ENCODE data around the gene ATP5F1A. TPM values are rescaled to one million over a fixed set of nuclear protein-coding genes. Genes with fewer than 3 reads are reported as not detected.

The ATP5F1A gene
- total and polyA plus RNA-seq, 8 donors = 89.3 to 223 (median 198) TPM

DNA sequence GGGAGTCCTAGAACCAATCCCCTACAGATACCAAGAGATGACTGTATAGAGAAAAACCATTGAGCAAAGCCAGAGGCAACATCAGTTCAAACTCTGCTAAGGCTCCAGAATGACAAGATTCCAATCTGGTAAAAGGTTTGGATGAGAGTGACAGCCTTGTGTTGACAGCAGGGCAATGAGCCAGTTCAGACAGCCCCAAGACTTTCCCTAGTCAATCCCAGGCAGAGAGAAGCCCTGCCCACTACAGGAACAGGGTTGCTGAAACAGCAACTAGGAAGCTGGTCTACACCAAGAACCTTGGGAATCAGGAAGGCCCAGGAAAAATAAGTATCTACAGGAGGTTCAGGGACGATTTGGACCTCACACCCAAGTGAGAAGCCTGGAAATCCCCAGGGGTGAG lies 29.3 kb downstream of the ATP5F1A start:
- DNase-seq = no peak
- TF ChIP-seq, protein P1, sequence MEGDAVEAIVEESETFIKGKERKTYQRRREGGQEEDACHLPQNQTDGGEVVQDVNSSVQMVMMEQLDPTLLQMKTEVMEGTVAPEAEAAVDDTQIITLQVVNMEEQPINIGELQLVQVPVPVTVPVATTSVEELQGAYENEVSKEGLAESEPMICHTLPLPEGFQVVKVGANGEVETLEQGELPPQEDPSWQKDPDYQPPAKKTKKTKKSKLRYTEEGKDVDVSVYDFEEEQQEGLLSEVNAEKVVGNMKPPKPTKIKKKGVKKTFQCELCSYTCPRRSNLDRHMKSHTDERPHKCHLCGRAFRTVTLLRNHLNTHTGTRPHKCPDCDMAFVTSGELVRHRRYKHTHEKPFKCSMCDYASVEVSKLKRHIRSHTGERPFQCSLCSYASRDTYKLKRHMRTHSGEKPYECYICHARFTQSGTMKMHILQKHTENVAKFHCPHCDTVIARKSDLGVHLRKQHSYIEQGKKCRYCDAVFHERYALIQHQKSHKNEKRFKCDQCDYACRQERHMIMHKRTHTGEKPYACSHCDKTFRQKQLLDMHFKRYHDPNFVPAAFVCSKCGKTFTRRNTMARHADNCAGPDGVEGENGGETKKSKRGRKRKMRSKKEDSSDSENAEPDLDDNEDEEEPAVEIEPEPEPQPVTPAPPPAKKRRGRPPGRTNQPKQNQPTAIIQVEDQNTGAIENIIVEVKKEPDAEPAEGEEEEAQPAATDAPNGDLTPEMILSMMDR (IDR thresholded peaks at IDR 0.05) = no peak
- peaks cover 0 to 14% (median 0%) of the 10 kb centered on the region in 3 donors for H3K4me1 ChIP-seq
- H3K4me3 ChIP-seq = no peak overlapping the region
- peak overlapping the region in 1 of 4 donors; percentile 4 for H3K27ac ChIP-seq
- 14 to 23% methylated on average over 1 of the region's 1 CpG for WGBS, 2 donors
- intact Hi-C loops (cut with DNase I) = no loop called here
- FAIRE-seq = no peak
- no peaks in the 10 kb centered on the region for H3K27me3 ChIP-seq
- H3K9me3 ChIP-seq = no peaks in the 10 kb centered on the region
- peak in 1 of 4 donors; percentile 24 for ATAC-seq
- H3K36me3 ChIP-seq = no peaks in the 10 kb centered on the region

DNA sequence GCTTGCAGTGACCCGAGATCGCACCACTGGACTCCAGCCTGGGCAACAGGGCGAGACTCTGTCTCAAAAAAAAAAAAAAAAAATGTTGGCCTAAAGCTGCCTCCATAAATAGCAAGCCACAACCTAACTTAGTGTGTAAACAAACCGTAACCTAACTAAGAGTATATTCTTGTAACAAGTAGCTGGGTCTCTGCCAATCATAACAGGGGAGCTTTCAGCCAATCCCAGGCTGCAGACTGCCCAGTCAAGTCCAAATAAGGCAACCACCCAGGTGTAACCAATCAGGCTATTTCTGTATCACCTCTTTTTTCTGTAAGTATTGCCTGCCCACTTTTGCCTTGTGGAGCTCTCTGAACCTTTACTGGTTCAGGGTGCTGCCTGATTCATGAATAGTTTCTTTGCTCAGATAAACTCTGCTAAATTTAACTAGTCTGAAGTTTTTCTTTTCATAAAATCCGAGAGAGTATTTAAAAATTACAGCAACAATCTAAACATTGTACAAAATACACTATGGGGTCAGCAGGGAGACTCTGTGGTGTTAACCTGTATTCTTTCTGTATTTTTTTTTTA lies 30.6 kb downstream of the ATP5F1A start:
- TF ChIP-seq, protein P1 (IDR thresholded peaks at IDR 0.05) = no peak
- 62 to 77% methylated on average over 5 of the region's 5 CpGs for WGBS, 2 donors
- intact Hi-C loops (cut with DNase I) = no loop called here
- peak in 2 of 4 donors; percentile 50 to 58 for ATAC-seq
- peaks cover 0 to 5% (median 0%) of the 10 kb centered on the region in 3 donors for H3K4me1 ChIP-seq
- no peak for FAIRE-seq
- no peaks in the 10 kb centered on the region for H3K36me3 ChIP-seq
- peak in 1 of 6 donors; percentile 44 for DNase-seq
- H3K4me3 ChIP-seq = no peak overlapping the region
- H3K27me3 ChIP-seq = no peaks in the 10 kb centered on the region
- no peaks in the 10 kb centered on the region for H3K9me3 ChIP-seq
- H3K27ac ChIP-seq = no peak overlapping the region

DNA sequence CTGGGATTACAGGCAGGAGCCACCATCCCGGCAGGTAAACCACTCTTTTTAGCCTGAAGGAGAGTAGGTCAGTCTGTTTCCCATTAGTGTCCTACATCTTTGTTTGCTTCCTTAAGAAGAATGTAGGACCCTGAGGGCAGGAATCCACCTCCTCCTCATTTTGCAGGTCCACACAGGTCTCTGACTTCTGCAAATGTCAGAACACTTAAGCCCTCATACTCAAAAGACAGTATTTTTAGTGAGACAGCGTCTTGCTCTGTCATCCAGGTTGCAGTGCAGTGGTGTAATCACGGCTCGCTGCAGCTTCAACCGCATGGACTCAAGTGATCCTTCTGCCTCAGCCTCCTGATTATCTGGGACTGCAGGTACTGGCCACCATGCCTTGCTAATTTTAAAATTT lies 35.3 kb downstream of the ATP5F1A start:
- no peak for DNase-seq

DNA sequence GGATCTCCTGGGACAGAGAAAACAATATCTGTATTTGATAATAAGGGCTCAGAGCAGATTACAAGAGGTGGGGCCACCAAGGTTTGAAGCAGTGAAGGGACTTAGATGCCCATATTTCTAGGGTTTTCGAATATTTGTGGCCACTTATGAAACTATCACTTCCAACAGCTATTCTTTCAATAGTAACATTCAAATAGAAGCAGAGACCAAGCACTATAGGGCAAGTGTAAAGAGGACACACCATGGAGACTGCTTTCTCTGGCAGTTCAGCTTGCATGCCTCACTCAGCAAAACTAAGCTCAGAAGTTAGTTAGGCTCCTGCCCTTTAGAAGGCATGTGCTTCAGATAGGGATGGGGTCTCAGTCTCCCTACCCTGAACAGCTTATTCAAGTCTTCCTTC lies 36.3 kb downstream of the ATP5F1A start:
- H3K27ac ChIP-seq = no peak overlapping the region

More for the DNA sequence above, 35.3 kb downstream of the ATP5F1A start:
- Histone ChIP-seq H3K4me3 (no peak overlapping the region), H3K36me3 (no peaks in the 10 kb centered on the region), H3K9me3 (no peaks in the 10 kb centered on the region), H3K27ac (no peak overlapping the region), H3K4me1 (no peaks in the 10 kb centered on the region), H3K27me3 (no peaks in the 10 kb centered on the region)
- FAIRE-seq (no peak), ATAC-seq (no peak)
- 87 to 90% methylated on average over 5 of the region's 5 CpGs for WGBS, 2 donors
- intact Hi-C loops (cut with DNase I) = no loop called here
- TF ChIP-seq, protein P1 (IDR thresholded peaks at IDR 0.05) = no peak

DNA sequence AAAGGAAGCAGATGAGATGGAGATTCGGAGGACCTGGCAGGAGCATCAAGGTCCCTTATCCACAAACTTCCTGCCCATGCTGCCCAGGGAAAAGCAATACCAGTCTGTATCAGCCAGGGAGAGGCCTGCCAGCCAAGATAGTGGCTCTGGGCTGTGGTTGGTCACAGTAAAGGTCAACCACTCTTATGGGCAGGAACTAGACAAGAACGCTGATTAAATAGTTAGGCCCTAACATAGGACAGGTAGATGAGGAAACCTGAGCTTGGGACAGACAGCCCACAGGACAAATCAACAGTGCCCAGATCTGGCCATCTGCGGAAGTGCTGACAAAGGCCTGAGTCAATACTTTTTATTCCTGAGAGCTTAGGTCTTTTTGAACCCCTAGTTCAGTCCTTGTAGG lies 36.7 kb downstream of the ATP5F1A start:
- Histone ChIP-seq H3K4me3 (no peak overlapping the region), H3K36me3 (no peaks in the 10 kb centered on the region), H3K9me3 (no peaks in the 10 kb centered on the region), H3K27me3 (no peaks in the 10 kb centered on the region), H3K27ac (no peak overlapping the region), H3K4me1 (no peaks in the 10 kb centered on the region)
- no peak for FAIRE-seq
- intact Hi-C loops (cut with DNase I) = no loop called here
- TF ChIP-seq, protein P1 (IDR thresholded peaks at IDR 0.05) = no peak
- no peak for DNase-seq
- 55 to 70% methylated on average over 3 of the region's 3 CpGs for whole genome bisulfite sequencing, 2 donors
- ATAC-seq = peak; percentile 27 to 53 (median 37)

More for the DNA sequence above, 36.3 kb downstream of the ATP5F1A start:
- intact Hi-C loops (cut with DNase I) = no loop called here
- Histone ChIP-seq H3K4me3 (no peak overlapping the region), H3K27me3 (no peaks in the 10 kb centered on the region), H3K4me1 (no peaks in the 10 kb centered on the region), H3K9me3 (no peaks in the 10 kb centered on the region), H3K36me3 (no peaks in the 10 kb centered on the region)
- DNase-seq (no peak), ATAC-seq (no peak), FAIRE-seq (no peak)
- TF ChIP-seq, protein P1 (IDR thresholded peaks at IDR 0.05) = no peak
- WGBS, 2 donors = 83 to 92% methylated on average over 1 of the region's 1 CpG

Data from pancreas (tissue), 10 donors.